H1 (cell line): Measurements from ENCODE around the gene RASEF. TPM values are rescaled to one million over a fixed set of nuclear protein-coding genes. Genes with fewer than 3 reads are reported as not detected.

Source experiments
- CTCF ChIA-PET: fragments of 300-600 bp; sonication (Branson Sonifier 250); formaldehyde crosslinking; loops from one replicate; lab custom pipeline; 2021; ENCODE audit not compliant: partially characterized antibody; lab: Charles Lee
- POLR2A ChIA-PET: fragments of 300-600 bp; sonication (Branson Sonifier 250); formaldehyde crosslinking; loops from one replicate; lab custom pipeline; 2021; ENCODE audit warnings: inconsistent platforms; ENCODE audit not compliant: partially characterized antibody; lab: Charles Lee
- DNase-seq, 2 experiments: peaks; one replicate each; pipeline versions ENCODE4 v3.0.0 to v3.0.0-alpha.2; 2010 to 2022; ENCODE audit warnings: low spot score in 2 of 2, low read depth in 1 of 2, mixed read lengths in 1 of 2
- FAIRE-seq: peaks from 2 replicates; lab custom pipeline; 2011; peaks lifted over from hg19 to GRCh38; lab: Jason Lieb, UNC
- H2AFZ ChIP-seq: 2 replicates; pipeline ENCODE4 v1.8.1; 2012; ENCODE audit warnings: low read length, inconsistent platforms
- H2AK5ac ChIP-seq: 2 replicates; pipeline ENCODE4 v1.6.1; 2013; ENCODE audit warnings: low read depth, low read length
- H2BK120ac ChIP-seq: replicated peaks from 2 replicates; pipeline ENCODE3; 2013; ENCODE audit warnings: low read depth, low read length, inconsistent platforms
- H2BK12ac ChIP-seq: 2 replicates; pipeline ENCODE4 v1.6.1; 2013; ENCODE audit warnings: low read depth, low read length
- H2BK15ac ChIP-seq: 2 replicates; pipeline ENCODE4 v1.6.1; 2013; ENCODE audit warnings: low read length
- H2BK20ac ChIP-seq: 2 replicates; pipeline ENCODE4 v1.6.1; 2013; ENCODE audit warnings: low read length
- H2BK5ac ChIP-seq: 2 replicates; pipeline ENCODE4 v1.6.1; 2013; ENCODE audit warnings: low read depth, low read length
- H3K14ac ChIP-seq: 2 replicates; pipeline ENCODE4 v1.6.1; 2013; ENCODE audit warnings: inconsistent platforms; ENCODE audit not compliant: insufficient read length
- H3K18ac ChIP-seq: 2 replicates; pipeline ENCODE4 v1.6.1; 2013; ENCODE audit warnings: low read length; ENCODE audit errors: extremely low read depth
- H3K23ac ChIP-seq: 2 replicates; pipeline ENCODE4 v1.6.1; 2013; ENCODE audit warnings: inconsistent platforms; ENCODE audit not compliant: insufficient read length
- H3K23me2 ChIP-seq: 2 replicates; pipeline ENCODE4 v1.6.1; 2013; ENCODE audit warnings: low read depth, low read length
- H3K27ac ChIP-seq: 2 replicates; pipeline ENCODE4 v1.6.1; 2011; ENCODE audit warnings: low read depth, low read length, inconsistent platforms
- H3K27me3 ChIP-seq, 4 experiments: replicated peaks in 1 of 4; 1 replicate in 1 of 4; 2 replicates in 3 of 4; pipeline versions ENCODE4 v1.6.1 to v1.8.1; 2011 to 2013; ENCODE audit warnings: low read length in 3 of 4, mild to moderate bottlenecking in 3 of 4, inconsistent platforms in 2 of 4, mixed read lengths in 2 of 4, moderate library complexity in 1 of 4; ENCODE audit not compliant: control insufficient read depth in 3 of 4, insufficient read depth in 3 of 4; ENCODE audit errors: extremely low read depth in 1 of 4
- H3K36me3 ChIP-seq, 4 experiments: 2 replicates each; pipeline versions ENCODE4 v1.6.1 to v1.8.1; 2011 to 2013; ENCODE audit warnings: mild to moderate bottlenecking in 4 of 4, low read length in 3 of 4, moderate library complexity in 2 of 4, control low read depth in 1 of 4, inconsistent platforms in 1 of 4; ENCODE audit not compliant: insufficient read depth in 4 of 4, control insufficient read depth in 2 of 4
- H3K4ac ChIP-seq: replicated peaks from 2 replicates; pipeline ENCODE3; 2013; ENCODE audit warnings: low read length, low read depth, mixed read lengths, inconsistent platforms; ENCODE audit not compliant: insufficient read length
- H3K4me1 ChIP-seq, 4 experiments: replicated peaks in 1 of 4; 1 replicate in 1 of 4; 2 replicates in 3 of 4; pipeline versions ENCODE4 v1.6.1 to v1.8.1; 2011 to 2013; ENCODE audit warnings: low read length in 3 of 4, inconsistent platforms in 2 of 4, mixed read lengths in 1 of 4; ENCODE audit not compliant: insufficient read depth in 4 of 4, control insufficient read depth in 3 of 4
- H3K4me2 ChIP-seq, 2 experiments: 2 replicates each; pipeline versions ENCODE4 v1.6.1 to v1.8.1; 2011 to 2013; ENCODE audit warnings: low read depth in 2 of 2, low read length in 2 of 2, control low read depth in 1 of 2, inconsistent platforms in 1 of 2, mild to moderate bottlenecking in 1 of 2; ENCODE audit not compliant: insufficient read depth in 1 of 2
- H3K4me3 ChIP-seq, 4 experiments: fragments of 200-600, 300-600 bp in 1 of 4; sonication (generic), shearing (Covaris generic), sonication (Bioruptor Twin) in 1 of 4; 2 replicates each; pipeline versions ENCODE4 v1.5.1 to v1.8.1; 2011 to 2016; ENCODE audit warnings: low read length in 4 of 4, low read depth in 3 of 4, control low read depth in 2 of 4, inconsistent platforms in 2 of 4, mild to moderate bottlenecking in 2 of 4, mixed read lengths in 1 of 4, moderate library complexity in 1 of 4; ENCODE audit not compliant: insufficient read depth in 2 of 4; ENCODE audit errors: extremely low read depth in 1 of 4
- H3K56ac ChIP-seq: replicated peaks from 2 replicates; pipeline ENCODE3; 2013; ENCODE audit warnings: low read depth, mild to moderate bottlenecking, mixed read lengths, low read length, inconsistent platforms; ENCODE audit not compliant: insufficient read length
- H3K79me1 ChIP-seq: 2 replicates; pipeline ENCODE4 v1.6.1; 2013; ENCODE audit warnings: low read depth, low read length, control low read depth
- H3K79me2 ChIP-seq, 2 experiments: 2 replicates each; pipeline versions ENCODE4 v1.6.1 to v1.8.1; 2012 to 2013; ENCODE audit warnings: low read length in 2 of 2, mild to moderate bottlenecking in 2 of 2, inconsistent platforms in 1 of 2; ENCODE audit not compliant: insufficient read depth in 2 of 2, control insufficient read depth in 1 of 2
- H3K9ac ChIP-seq, 4 experiments: replicated peaks in 1 of 4; 1 replicate in 1 of 4; 2 replicates in 3 of 4; pipeline versions ENCODE4 v1.6.1 to v1.8.1; 2011 to 2013; ENCODE audit warnings: low read depth in 3 of 4, low read length in 3 of 4, control low read depth in 2 of 4, mild to moderate bottlenecking in 2 of 4, moderate library complexity in 2 of 4, inconsistent platforms in 1 of 4; ENCODE audit errors: extremely low read depth in 1 of 4
- H3K9me3 ChIP-seq, 2 experiments: 2 replicates each; pipeline versions ENCODE4 v1.6.1 to v1.8.1; 2012 to 2013; ENCODE audit warnings: mild to moderate bottlenecking in 2 of 2, moderate library complexity in 2 of 2, control low read depth in 1 of 2, inconsistent platforms in 1 of 2, low read depth in 1 of 2, low read length in 1 of 2, mixed read lengths in 1 of 2; ENCODE audit not compliant: insufficient read depth in 2 of 2
- H4K20me1 ChIP-seq, 2 experiments: replicated peaks in 1 of 2; 2 replicates each; pipeline versions ENCODE3 to v1.8.1; 2011 to 2013; ENCODE audit warnings: inconsistent platforms in 2 of 2, low read length in 2 of 2, mild to moderate bottlenecking in 1 of 2; ENCODE audit not compliant: insufficient read depth in 2 of 2, control insufficient read depth in 1 of 2
- H4K5ac ChIP-seq: 2 replicates; pipeline ENCODE4 v1.6.1; 2013; ENCODE audit warnings: low read length, low read depth, mixed read lengths, inconsistent platforms; ENCODE audit not compliant: insufficient read length
- H4K8ac ChIP-seq: 2 replicates; pipeline ENCODE4 v1.8.0; 2013; ENCODE audit warnings: mild to moderate bottlenecking, moderate library complexity, low read length, inconsistent platforms; ENCODE audit not compliant: insufficient read depth; ENCODE audit errors: extremely low read depth
- H4K91ac ChIP-seq: replicated peaks from 2 replicates; pipeline ENCODE3; 2013; ENCODE audit warnings: low read length, mixed read lengths, inconsistent platforms; ENCODE audit not compliant: insufficient read length
- CHD2 ChIP-seq: IDR thresholded peaks from 2 replicates; pipeline ENCODE4 v1.6.1; 2012; ENCODE audit warnings: low read length, improper control_type of control experiment
- CREB1 ChIP-seq: IDR thresholded peaks from 2 replicates; pipeline ENCODE4 v1.6.1; 2012; ENCODE audit warnings: inconsistent platforms
- HDAC6 ChIP-seq: IDR thresholded peaks from one replicate; pipeline ENCODE4 v1.7.1; 2012; ENCODE audit warnings: low read depth, mild to moderate bottlenecking, inconsistent platforms, low read length, moderate library complexity
- KDM1A ChIP-seq: fragments of 200-600, 300-600 bp; sonication (generic); IDR thresholded peaks from 2 replicates; pipeline ENCODE4 v1.7.1; 2016; ENCODE audit warnings: mild to moderate bottlenecking, low read length, borderline replicate concordance
- NRF1 ChIP-seq: IDR thresholded peaks from 2 replicates; pipeline ENCODE4 v1.6.1; 2011; ENCODE audit warnings: mild to moderate bottlenecking, low read depth, low read length, improper control_type of control experiment
- POLR2AphosphoS5 ChIP-seq: IDR thresholded peaks from 2 replicates; pipeline ENCODE4 v1.6.1; 2011; ENCODE audit warnings: low read depth, low read length
- SUZ12 ChIP-seq: fragments of 200-600 bp; sonication (generic); IDR thresholded peaks from 2 replicates; pipeline ENCODE4 v1.6.1; 2012; ENCODE audit warnings: mild to moderate bottlenecking, inconsistent platforms, low read length, moderate library complexity, mixed read lengths
- TEAD4 ChIP-seq: IDR thresholded peaks from 2 replicates; pipeline ENCODE4 v1.6.1; 2012; ENCODE audit warnings: low read depth, low read length, inconsistent platforms, mixed read lengths
- WGBS, 2 experiments: shearing (Covaris generic) in 1 of 2; methylation state at CpG; one replicate each; pipeline versions ENCODE4 v1.1.6 to v1.1.7; 2013 to 2015; ENCODE audit warnings: low lambda C conversion rate in 2 of 2, mixed read lengths in 2 of 2, inconsistent platforms in 1 of 2, low coverage in 1 of 2, missing lambda C conversion rate in 1 of 2; ENCODE audit not compliant: insufficient replicate concordance in 2 of 2, insufficient coverage in 1 of 2, insufficient read length in 1 of 2; ENCODE audit errors: extremely low coverage in 1 of 2, missing lambda C conversion rate in 1 of 2; 5-methylcytosine and 5-hydroxymethylcytosine counted together
- polyA plus RNA-seq, 7 experiments: library from polyadenylated mRNA; depleted of rRNA in 3 of 7; stranded (reverse) in 5 of 7; unstranded in 2 of 7; fragments of >200 nt in 5 of 7; fragments of 200-250 nt in 2 of 7; gene quantifications; 1 replicate in 5 of 7; 2 replicates in 1 of 7; 4 replicates in 1 of 7; pipeline versions ENCODE4 v1.2.1 to v1.2.3, GENCODE V29; 2011 to 2013; ENCODE audit warnings: missing spikeins in 2 of 7, mixed read lengths in 2 of 7
- total RNA-seq: library from RNA; stranded (reverse); fragmentation: NEBNext Ultra II Directional; extraction: Animal tissue kit (Norgen Biotek cat#: 25700); gene quantifications from 2 replicates; pipeline ENCODE4 v1.2.1, GENCODE V29; 2021

The RASEF gene
- total and polyA plus RNA-seq, 2 of the 8 experiments (the other 6 are each of a cell fraction or from before 2014, with no cell fraction given) = 1.1 to 4.6 TPM

- Histone ChIP-seq H3K23ac (no peak overlapping the region), H3K9ac (no peak overlapping the region), H3K27ac (no peak overlapping the region), H4K5ac (no peak overlapping the region), H3K27me3 (peaks cover 0 to 5% (median 0%) of the 10 kb centered on the region in 4 experiments; a peak in 2 of 7 replicates), H3K79me1 (no peaks in the 10 kb centered on the region), H2BK120ac (no peak overlapping the region), H4K91ac (no peak overlapping the region), H2BK5ac (no peak overlapping the region), H3K56ac (no peak overlapping the region), H3K4me1 (no peaks in the 10 kb centered on the region), H3K79me2 (no peaks in the 10 kb centered on the region), H3K4me3 (no peak overlapping the region), H2BK20ac (no peak overlapping the region), H2AFZ (no peak overlapping the region), H2AK5ac (no peak overlapping the region), H4K8ac (no peak overlapping the region), H3K23me2 (no peaks in the 10 kb centered on the region), H3K36me3 (no peaks in the 10 kb centered on the region), H2BK15ac (no peak overlapping the region), H3K9me3 (peaks cover 0 to 2% of the 10 kb centered on the region in 2 experiments; a peak in 1 of 4 replicates), H3K14ac (no peak overlapping the region), H3K4ac (no peak overlapping the region), H4K20me1 (no peaks in the 10 kb centered on the region), H3K4me2 (no peak overlapping the region), H2BK12ac (no peak overlapping the region), H3K18ac (no peak overlapping the region)
- ChIA-PET CTCF (no interaction called here), POLR2A (no interaction called here)
- FAIRE-seq (no peak), DNase-seq (no peak)
- 85% methylated on average over 2 of the region's 2 CpGs; no CpG with 5 or more reads in 1 of the 2 experiments for WGBS, 2 experiments
- TF ChIP-seq POLR2AphosphoS5 = no peak
- TF ChIP-seq CREB1 = no peak
- no peak for TF ChIP-seq TEAD4
- no peak for TF ChIP-seq SUZ12
- TF ChIP-seq CHD2 = no peak
- no peak for TF ChIP-seq KDM1A
- no peak for TF ChIP-seq NRF1
- no peak for TF ChIP-seq HDAC6
These were observed 6.8 kb downstream of the RASEF start for GRCh38 chr9:83056174-83056573.
